NB4 (cell line): ENCODE data around the gene LILRA5.

Experiments used
- MYC ChIP-seq: IDR thresholded peaks from 2 replicates; pipeline ENCODE4 v1.6.1; 2011; ENCODE audit warnings: low read depth, low read length
- POLR2A ChIP-seq: IDR thresholded peaks from 2 replicates; pipeline ENCODE4 v1.6.1; 2011; ENCODE audit warnings: mild to moderate bottlenecking; ENCODE audit not compliant: insufficient read length; ENCODE audit errors: extremely low read depth
- TF ChIP-seq, protein P1 (sequence below): IDR thresholded peaks from one replicate; pipeline ENCODE4 v1.5.1; 2012; ENCODE audit warnings: low read depth, low read length

DNA sequence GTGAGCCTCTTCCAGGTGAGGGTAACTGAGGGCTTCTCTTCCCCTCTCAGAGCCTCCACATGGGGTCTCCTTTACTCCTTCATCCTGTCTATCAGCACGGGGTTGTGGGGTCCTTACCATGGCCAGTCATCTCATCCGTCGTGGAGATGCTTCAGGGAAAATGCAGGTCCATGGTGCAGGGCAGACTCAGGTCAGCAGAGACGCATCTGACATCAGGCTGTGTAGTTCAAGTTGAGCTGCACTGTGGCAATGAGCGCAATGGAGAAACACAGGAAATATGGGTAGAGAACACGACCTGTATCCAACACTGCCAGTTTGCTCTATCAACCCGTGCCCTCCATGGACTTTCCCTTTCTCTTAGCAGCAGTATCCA lies 13.9 kb downstream of the LILRA5 start:
- TF ChIP-seq, protein P1, sequence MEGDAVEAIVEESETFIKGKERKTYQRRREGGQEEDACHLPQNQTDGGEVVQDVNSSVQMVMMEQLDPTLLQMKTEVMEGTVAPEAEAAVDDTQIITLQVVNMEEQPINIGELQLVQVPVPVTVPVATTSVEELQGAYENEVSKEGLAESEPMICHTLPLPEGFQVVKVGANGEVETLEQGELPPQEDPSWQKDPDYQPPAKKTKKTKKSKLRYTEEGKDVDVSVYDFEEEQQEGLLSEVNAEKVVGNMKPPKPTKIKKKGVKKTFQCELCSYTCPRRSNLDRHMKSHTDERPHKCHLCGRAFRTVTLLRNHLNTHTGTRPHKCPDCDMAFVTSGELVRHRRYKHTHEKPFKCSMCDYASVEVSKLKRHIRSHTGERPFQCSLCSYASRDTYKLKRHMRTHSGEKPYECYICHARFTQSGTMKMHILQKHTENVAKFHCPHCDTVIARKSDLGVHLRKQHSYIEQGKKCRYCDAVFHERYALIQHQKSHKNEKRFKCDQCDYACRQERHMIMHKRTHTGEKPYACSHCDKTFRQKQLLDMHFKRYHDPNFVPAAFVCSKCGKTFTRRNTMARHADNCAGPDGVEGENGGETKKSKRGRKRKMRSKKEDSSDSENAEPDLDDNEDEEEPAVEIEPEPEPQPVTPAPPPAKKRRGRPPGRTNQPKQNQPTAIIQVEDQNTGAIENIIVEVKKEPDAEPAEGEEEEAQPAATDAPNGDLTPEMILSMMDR: no peak
- TF ChIP-seq POLR2A (no peak), MYC (no peak)
